GM12801 (cell line): ENCODE data around the gene NT5C1B.

Experiments used
- TF ChIP-seq, protein P1 (sequence below): IDR thresholded peaks from one replicate; pipeline ENCODE4 v1.5.1; 2011; ENCODE audit warnings: control low read depth; ENCODE audit not compliant: insufficient read length; ENCODE audit errors: extremely low read depth

The NT5C1B gene

DNA sequence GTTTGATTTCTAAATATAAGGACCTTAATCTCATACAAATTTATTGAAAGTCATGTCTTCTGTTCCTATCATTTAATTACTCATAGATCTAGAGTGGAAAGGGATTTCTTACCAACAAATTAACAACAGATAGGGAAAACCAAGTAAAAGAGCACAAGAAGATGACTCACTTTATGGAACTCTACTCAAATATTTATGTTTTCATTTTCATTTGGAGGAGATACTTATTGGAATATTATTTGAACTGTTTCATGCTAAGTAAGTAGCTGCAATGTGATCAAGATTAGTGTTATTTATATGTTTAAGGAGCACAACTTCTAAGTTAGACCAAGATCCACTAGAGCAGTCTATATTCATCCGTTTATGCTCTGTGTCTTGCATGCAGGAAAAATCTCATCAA lies 1.3 kb downstream of the NT5C1B start:
- TF ChIP-seq, protein P1, sequence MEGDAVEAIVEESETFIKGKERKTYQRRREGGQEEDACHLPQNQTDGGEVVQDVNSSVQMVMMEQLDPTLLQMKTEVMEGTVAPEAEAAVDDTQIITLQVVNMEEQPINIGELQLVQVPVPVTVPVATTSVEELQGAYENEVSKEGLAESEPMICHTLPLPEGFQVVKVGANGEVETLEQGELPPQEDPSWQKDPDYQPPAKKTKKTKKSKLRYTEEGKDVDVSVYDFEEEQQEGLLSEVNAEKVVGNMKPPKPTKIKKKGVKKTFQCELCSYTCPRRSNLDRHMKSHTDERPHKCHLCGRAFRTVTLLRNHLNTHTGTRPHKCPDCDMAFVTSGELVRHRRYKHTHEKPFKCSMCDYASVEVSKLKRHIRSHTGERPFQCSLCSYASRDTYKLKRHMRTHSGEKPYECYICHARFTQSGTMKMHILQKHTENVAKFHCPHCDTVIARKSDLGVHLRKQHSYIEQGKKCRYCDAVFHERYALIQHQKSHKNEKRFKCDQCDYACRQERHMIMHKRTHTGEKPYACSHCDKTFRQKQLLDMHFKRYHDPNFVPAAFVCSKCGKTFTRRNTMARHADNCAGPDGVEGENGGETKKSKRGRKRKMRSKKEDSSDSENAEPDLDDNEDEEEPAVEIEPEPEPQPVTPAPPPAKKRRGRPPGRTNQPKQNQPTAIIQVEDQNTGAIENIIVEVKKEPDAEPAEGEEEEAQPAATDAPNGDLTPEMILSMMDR, result no peak

DNA sequence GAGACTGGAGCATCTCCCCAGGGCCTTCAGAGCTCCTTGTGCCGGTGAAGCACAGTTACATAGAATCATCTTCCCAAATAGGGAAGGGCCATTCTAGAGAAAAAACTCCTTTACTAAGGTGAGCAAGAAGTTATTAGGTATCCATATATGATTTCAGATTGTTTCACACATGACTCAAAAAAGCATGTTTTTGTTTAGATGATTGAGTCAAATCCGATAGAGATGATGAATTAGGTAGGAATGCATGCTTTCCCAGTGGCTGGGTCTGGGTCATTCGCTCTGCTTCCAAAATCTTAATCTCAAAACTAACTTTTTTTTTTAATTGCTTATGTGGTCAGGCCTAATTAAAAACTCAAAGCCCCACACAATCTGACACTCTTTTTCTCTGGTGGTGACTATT lies 3.8 kb downstream of the NT5C1B start:
- TF ChIP-seq, protein P1, result no peak

DNA sequence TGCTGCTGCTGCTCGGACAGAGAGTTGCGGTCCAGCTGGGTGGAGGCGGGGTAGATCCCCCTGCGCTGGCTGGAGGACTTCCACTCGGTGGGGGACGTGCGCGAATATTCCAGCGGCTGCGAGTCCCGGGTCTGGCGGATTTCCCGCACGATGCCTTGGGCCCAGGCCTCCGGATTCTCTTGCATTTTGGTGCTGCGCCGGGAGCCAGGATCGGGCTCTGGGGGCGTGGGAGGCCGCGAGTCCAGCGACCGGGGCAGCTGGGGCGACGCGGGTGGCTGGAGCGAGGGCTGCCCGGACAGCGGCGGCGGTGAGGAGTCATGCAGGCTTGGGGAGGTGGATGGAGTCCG lies 4.8 kb downstream of the NT5C1B start:
- TF ChIP-seq, protein P1, result no peak

DNA sequence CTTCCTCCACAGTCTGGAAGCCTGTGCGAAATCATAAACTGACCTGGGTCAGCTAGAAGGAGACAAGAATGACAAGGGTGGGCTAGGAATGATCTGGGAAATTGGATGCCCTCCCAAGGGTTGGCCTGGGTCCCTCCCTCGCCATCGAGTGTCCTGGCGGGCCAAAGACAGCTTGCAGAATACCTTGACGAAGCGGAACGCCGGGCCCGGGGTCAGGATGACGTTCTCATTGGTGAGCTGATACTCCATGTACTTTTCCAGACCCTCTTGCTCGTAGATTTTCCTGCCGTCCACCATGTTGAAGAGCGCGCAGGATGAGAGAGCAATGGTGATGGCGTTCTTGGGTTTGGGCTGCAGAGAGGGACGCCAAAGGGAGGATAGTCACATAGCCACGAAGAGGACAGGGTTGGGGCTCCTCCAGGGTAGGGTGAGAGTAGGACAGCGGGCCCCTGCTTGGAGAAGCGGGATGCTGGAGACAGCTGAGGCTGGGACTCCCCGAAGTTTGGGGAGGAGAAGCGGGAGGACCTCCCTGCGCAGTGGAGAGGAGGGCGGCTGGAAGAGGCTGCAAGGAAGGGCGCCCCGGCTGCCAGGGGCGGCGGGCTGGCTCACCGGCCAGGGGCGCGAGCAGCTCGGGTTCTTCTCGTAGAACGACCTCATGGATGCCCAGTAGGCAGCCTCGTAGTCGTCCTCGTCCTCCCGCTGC lies 5.3 kb downstream of the NT5C1B start:
- TF ChIP-seq, protein P1, result no peak

GRCh38 chr2:18580606-18581005 lies 8.8 kb downstream of the NT5C1B start:
- TF ChIP-seq, protein P1, result no peak

DNA sequence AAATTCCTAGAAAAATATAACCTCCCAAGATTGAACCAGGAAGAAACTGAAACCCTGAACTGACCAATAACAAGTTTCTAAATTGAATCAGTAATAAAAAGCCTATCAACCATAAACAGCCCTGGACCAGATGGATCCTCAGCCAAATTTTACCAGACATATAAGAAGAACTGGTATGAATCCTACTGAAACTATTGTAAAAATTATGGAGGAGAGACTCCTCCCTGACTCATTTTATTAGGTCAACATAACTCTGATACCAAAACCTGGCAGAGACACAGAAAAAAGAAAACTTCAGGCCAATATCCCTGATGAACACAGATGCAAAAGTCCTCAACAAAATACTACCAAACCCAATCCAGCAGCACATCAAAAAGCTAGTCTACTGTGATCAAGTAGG lies 11.3 kb downstream of the NT5C1B start:
- TF ChIP-seq, protein P1, result no peak

DNA sequence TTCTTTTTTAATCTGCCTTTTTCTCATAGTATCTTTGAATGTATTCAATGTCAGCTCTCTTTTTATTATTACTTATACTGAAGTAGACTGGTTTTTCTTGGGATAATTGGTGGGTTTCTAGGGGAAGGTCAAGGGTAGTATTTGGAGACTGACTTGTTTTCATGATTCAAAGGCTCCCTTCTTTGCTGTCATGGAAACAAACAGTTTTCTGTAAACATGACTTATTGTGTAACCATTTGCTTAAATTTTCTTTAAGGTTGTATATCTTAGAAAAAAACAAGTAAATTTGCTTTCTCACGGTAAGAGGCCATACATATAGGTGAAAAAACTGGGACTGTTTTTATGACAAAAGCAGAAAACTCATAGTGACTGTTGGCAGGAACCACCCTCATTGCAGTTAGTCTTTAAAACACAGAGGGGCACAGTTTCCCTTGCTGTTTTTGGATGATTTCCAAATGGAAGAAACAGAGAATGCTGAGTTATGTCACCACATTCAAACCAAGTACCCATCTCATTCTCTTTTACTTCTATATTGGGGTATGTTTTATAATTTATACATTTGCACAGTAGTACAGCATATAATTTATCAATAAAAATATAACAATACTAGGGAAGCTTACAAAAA lies 23.1 kb downstream of the NT5C1B start:
- TF ChIP-seq, protein P1, result no peak
